Gastroesophageal sphincter (tissue), 4 donors: Measurements from ENCODE around the gene CBFB. TPM values are rescaled to one million over a fixed set of nuclear protein-coding genes. Genes with fewer than 3 reads are reported as not detected.

ENCODE experiments used
- ATAC-seq: fragments of 150-250 bp; one replicate; pipeline ENCODE4 v1.9.1; 2016; ENCODE audit warnings: mild to moderate bottlenecking, moderate library complexity
- H3K27ac ChIP-seq, 4 donors: fragments of 200-600 bp; sonication (generic) in 3 of 4; 1 replicate in 3 of 4; 2 replicates in 1 of 4; pipeline ENCODE4 v1.5.1; 2016 to 2019
- H3K27me3 ChIP-seq: fragments of 200-600 bp; sonication (generic); one replicate; pipeline ENCODE4 v1.5.1; 2019
- H3K36me3 ChIP-seq, 2 donors: fragments of 200-600 bp; sonication (generic); one replicate each; pipeline ENCODE4 v1.5.1; 2019; ENCODE audit warnings: control low read depth in 1 of 2
- H3K4me1 ChIP-seq, 3 donors: fragments of 200-600 bp; sonication (generic); 1 replicate in 2 of 3; 2 replicates in 1 of 3; pipeline ENCODE4 v1.5.1; 2016 to 2019; ENCODE audit warnings: control low read depth in 2 of 3
- H3K4me3 ChIP-seq, 2 donors: fragments of 200-600 bp; sonication (generic); one replicate each; pipeline ENCODE4 v1.5.1; 2019; ENCODE audit warnings: mild to moderate bottlenecking in 1 of 2, moderate library complexity in 1 of 2
- H3K9me3 ChIP-seq, 3 donors: fragments of 200-600 bp; sonication (generic); one replicate each; pipeline ENCODE4 v1.5.1; 2017 to 2019; ENCODE audit warnings: control low read depth in 2 of 3
- CTCF ChIP-seq, 4 experiments: fragments of 200-600 bp in 2 of 4; fragments of 450-650 bp in 2 of 4; sonication (generic) in 1 of 4; IDR thresholded peaks; one replicate each; pipeline ENCODE4 v1.5.1; 2017 to 2019; ENCODE audit warnings: antibody characterized with exemption in 4 of 4, mild to moderate bottlenecking in 2 of 4, moderate library complexity in 2 of 4
- EP300 ChIP-seq: sonication (generic); formaldehyde crosslinking; IDR thresholded peaks from one replicate; pipeline ENCODE4 v1.6.1; 2017; ENCODE audit warnings: antibody characterized with exemption, mild to moderate bottlenecking
- POLR2A ChIP-seq, 2 donors: fragments of 450-650 bp; IDR thresholded peaks; one replicate each; pipeline ENCODE4 v1.6.1; 2017; ENCODE audit warnings: antibody characterized with exemption in 2 of 2, mild to moderate bottlenecking in 2 of 2, moderate library complexity in 1 of 2
- POLR2AphosphoS5 ChIP-seq: sonication (generic); formaldehyde crosslinking; IDR thresholded peaks from one replicate; pipeline ENCODE4 v1.6.1; 2017; ENCODE audit warnings: antibody characterized with exemption
- WGBS, 2 donors: methylation state at CpG; one replicate each; pipeline ENCODE4 v1.1.5; 2018; ENCODE audit warnings: low coverage in 1 of 2; 5-methylcytosine and 5-hydroxymethylcytosine counted together
- total RNA-seq, 4 donors: library from RNA; depleted of rRNA; stranded (reverse); fragments of >200 nt; gene quantifications; one replicate each; pipeline ENCODE4 v1.1.0, GENCODE V29; 2016

Gene CBFB
- total RNA-seq, 4 donors from 2014 or later, result 26.5 to 39.3 (median 27.5) TPM

DNA sequence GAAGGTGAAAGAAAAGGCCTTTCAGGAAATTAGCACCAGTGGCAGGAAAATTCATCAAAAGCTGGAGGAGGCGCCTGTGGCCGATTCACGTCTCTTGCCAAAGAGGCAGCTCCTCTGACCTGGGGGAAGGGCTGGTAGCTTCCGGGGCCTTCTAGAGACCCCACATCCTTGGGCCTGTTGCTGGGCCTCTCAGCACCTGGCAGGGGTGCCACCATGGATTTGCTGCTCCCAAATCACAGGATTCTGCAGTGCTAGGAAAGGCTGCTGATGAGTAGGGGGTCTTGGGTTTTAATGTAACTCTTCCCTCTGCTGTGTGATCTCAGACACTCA lies 11.6 kb upstream of the CBFB start:
- Histone ChIP-seq H3K4me3 (no peak overlapping the region), H3K27ac (no peak overlapping the region), H3K27me3 (no peaks in the 10 kb centered on the region), H3K9me3 (no peaks in the 10 kb centered on the region), H3K4me1 (peaks cover 0 to 23% (median 13%) of the 10 kb centered on the region in 3 donors), H3K36me3 (no peaks in the 10 kb centered on the region)
- TF ChIP-seq EP300, result no peak
- TF ChIP-seq POLR2A (IDR thresholded peaks at IDR 0.05), result no peak
- TF ChIP-seq POLR2AphosphoS5, result no peak
- no peak for TF ChIP-seq CTCF (IDR thresholded peaks at IDR 0.05)
- no peak for ATAC-seq
- 70% methylated on average over 2 of the region's 4 CpGs; no CpG with 5 or more reads in 1 of the 2 donors for WGBS, 2 donors

- Histone ChIP-seq H3K4me1 (peaks cover 0 to 21% (median 13%) of the 10 kb centered on the region in 3 donors), H3K9me3 (no peaks in the 10 kb centered on the region), H3K27me3 (no peaks in the 10 kb centered on the region), H3K27ac (no peak overlapping the region), H3K36me3 (no peaks in the 10 kb centered on the region), H3K4me3 (no peak overlapping the region)
- ATAC-seq, result peak; percentile 52
- TF ChIP-seq POLR2AphosphoS5 (no peak), POLR2A (IDR thresholded peaks at IDR 0.05) (no peak), EP300 (no peak), CTCF (IDR thresholded peaks at IDR 0.05) (peak in 3 of 4 experiments; percentile 57 to 69 (median 63))
- 25 to 60% methylated on average over 1 to 4 of the region's 6 CpGs for WGBS, 2 donors
Observed at GRCh38 chr16:67017810-67018488, 11.0 kb upstream of the CBFB start.

- Histone ChIP-seq H3K4me3 (no peak overlapping the region), H3K36me3 (no peaks in the 10 kb centered on the region), H3K27me3 (no peaks in the 10 kb centered on the region), H3K27ac (no peak overlapping the region), H3K4me1 (peaks cover 0 to 8% (median 5%) of the 10 kb centered on the region in 3 donors), H3K9me3 (no peaks in the 10 kb centered on the region)
- TF ChIP-seq CTCF (IDR thresholded peaks at IDR 0.05), result no peak
- TF ChIP-seq POLR2A (IDR thresholded peaks at IDR 0.05), result no peak
- no peak for TF ChIP-seq POLR2AphosphoS5
- TF ChIP-seq EP300, result no peak
- WGBS, 2 donors, result 80 to 88% methylated on average over 1 to 8 of the region's 8 CpGs
- no peak for ATAC-seq
Observed at GRCh38 chr16:67019171-67019570, 9.8 kb upstream of the CBFB start.

DNA sequence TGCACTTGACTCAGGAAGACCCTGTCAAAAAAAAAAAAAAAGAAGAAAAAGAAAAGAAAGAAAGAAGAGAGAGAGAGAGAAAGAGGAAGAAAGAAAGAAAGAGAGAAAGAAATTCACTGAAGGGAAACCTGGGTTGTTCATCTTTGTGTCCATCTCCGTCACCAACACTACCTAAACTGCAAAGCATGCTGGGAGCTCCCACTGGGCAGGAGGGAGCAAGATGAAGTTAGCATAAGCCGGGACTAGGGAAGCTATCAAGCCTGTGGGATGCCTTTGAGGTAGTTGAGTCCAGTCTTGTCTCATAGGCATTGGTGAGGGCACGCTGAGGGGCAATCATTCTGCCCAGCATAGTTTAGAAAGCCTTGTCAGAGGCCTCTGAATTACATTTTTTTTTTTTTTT lies 7.6 kb upstream of the CBFB start:
- Histone ChIP-seq H3K27ac (no peak overlapping the region), H3K27me3 (no peaks in the 10 kb centered on the region), H3K9me3 (no peaks in the 10 kb centered on the region), H3K4me3 (no peak overlapping the region), H3K4me1 (no peaks in the 10 kb centered on the region), H3K36me3 (no peaks in the 10 kb centered on the region)
- TF ChIP-seq POLR2AphosphoS5 (no peak), CTCF (IDR thresholded peaks at IDR 0.05) (no peak), POLR2A (IDR thresholded peaks at IDR 0.05) (no peak), EP300 (no peak)
- WGBS, 2 donors, result 74 to 80% methylated on average over 1 to 3 of the region's 3 CpGs
- ATAC-seq, result no peak

GRCh38 chr16:67022531-67023214 lies 6.3 kb upstream of the CBFB start:
- Histone ChIP-seq H3K36me3 (no peaks in the 10 kb centered on the region), H3K9me3 (no peaks in the 10 kb centered on the region), H3K27me3 (no peaks in the 10 kb centered on the region), H3K4me3 (no peak overlapping the region), H3K4me1 (peaks cover 0 to 2% (median 0%) of the 10 kb centered on the region in 3 donors), H3K27ac (no peak overlapping the region)
- ATAC-seq, result no peak
- no peak for TF ChIP-seq POLR2A (IDR thresholded peaks at IDR 0.05)
- no peak for TF ChIP-seq POLR2AphosphoS5
- no peak for TF ChIP-seq EP300
- no peak for TF ChIP-seq CTCF (IDR thresholded peaks at IDR 0.05)
- 70 to 78% methylated on average over 3 to 4 of the region's 4 CpGs for WGBS, 2 donors
